ENCODE measurements around the gene LARP1.

GRCh38 chr5:154755361-154756008 lies at the start of gene LARP1:
- TF ChIP-seq, protein P1, sequence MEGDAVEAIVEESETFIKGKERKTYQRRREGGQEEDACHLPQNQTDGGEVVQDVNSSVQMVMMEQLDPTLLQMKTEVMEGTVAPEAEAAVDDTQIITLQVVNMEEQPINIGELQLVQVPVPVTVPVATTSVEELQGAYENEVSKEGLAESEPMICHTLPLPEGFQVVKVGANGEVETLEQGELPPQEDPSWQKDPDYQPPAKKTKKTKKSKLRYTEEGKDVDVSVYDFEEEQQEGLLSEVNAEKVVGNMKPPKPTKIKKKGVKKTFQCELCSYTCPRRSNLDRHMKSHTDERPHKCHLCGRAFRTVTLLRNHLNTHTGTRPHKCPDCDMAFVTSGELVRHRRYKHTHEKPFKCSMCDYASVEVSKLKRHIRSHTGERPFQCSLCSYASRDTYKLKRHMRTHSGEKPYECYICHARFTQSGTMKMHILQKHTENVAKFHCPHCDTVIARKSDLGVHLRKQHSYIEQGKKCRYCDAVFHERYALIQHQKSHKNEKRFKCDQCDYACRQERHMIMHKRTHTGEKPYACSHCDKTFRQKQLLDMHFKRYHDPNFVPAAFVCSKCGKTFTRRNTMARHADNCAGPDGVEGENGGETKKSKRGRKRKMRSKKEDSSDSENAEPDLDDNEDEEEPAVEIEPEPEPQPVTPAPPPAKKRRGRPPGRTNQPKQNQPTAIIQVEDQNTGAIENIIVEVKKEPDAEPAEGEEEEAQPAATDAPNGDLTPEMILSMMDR (IDR thresholded peaks at IDR 0.05), result no peak
- TF ChIP-seq POLR2A (IDR thresholded peaks at IDR 0.05), result no peak
- TF ChIP-seq EP300 (IDR thresholded peaks at IDR 0.05), result no peak
